CD8-positive, alpha-beta memory T cell (primary cell): Measurements from ENCODE around the gene MAFB. TPM values are rescaled to one million over a fixed set of nuclear protein-coding genes. Genes with fewer than 3 reads are reported as not detected.

Experiments
- CTCF ChIA-PET: fragments of 350-600 bp; sonication (Branson Sonifier 250); formaldehyde crosslinking; loops from one replicate; lab custom pipeline; 2021; ENCODE audit warnings: antibody characterized with exemption; lab: Charles Lee
- POLR2A ChIA-PET: fragments of 350-600 bp; sonication (Branson Sonifier 250); formaldehyde crosslinking; loops from one replicate; lab custom pipeline; 2021; ENCODE audit warnings: antibody characterized with exemption; lab: Charles Lee
- DNase-seq, 5 donors: peaks; one replicate each; pipeline versions ENCODE4 v3.0.0 to v3.0.0-alpha.2; 2020 to 2022; ENCODE audit warnings: mixed read lengths in 1 of 5
- H3K27ac ChIP-seq: one replicate; pipeline ENCODE4 v1.7.0; 2013; ENCODE audit warnings: low read depth, mild to moderate bottlenecking, low read length, moderate library complexity
- H3K27me3 ChIP-seq: 2 replicates; pipeline ENCODE4 v1.7.0; 2013; ENCODE audit warnings: low read length, mild to moderate bottlenecking; ENCODE audit not compliant: insufficient read depth, poor library complexity, severe bottlenecking
- H3K36me3 ChIP-seq: 2 replicates; pipeline ENCODE4 v1.7.0; 2013; ENCODE audit warnings: mild to moderate bottlenecking, low read length, moderate library complexity; ENCODE audit not compliant: insufficient read depth
- H3K4me1 ChIP-seq: 2 replicates; pipeline ENCODE4 v1.7.0; 2013; ENCODE audit warnings: mild to moderate bottlenecking, low read length, moderate library complexity; ENCODE audit not compliant: insufficient read depth
- H3K4me3 ChIP-seq: 2 replicates; pipeline ENCODE4 v1.7.0; 2013; ENCODE audit warnings: mild to moderate bottlenecking, low read length
- H3K9me3 ChIP-seq: 2 replicates; pipeline ENCODE4 v1.7.0; 2013; ENCODE audit warnings: mild to moderate bottlenecking, low read length
- H3K27ac Mint-ChIP-seq, 8 donors: one replicate each; pipeline ENCODE4 v1.8.0; 2020 to 2021; ENCODE audit warnings: mixed read lengths in 8 of 8, mild to moderate bottlenecking in 6 of 8, inconsistent platforms in 3 of 8, moderate library complexity in 3 of 8
- H3K27me3 Mint-ChIP-seq, 2 donors: one replicate each; pipeline ENCODE4 v1.8.0; 2020 to 2021; ENCODE audit warnings: mixed read lengths in 2 of 2, mild to moderate bottlenecking in 1 of 2, moderate library complexity in 1 of 2
- H3K36me3 Mint-ChIP-seq, 3 donors: one replicate each; pipeline ENCODE4 v1.8.0; 2020 to 2021; ENCODE audit warnings: mixed read lengths in 3 of 3, inconsistent platforms in 1 of 3, mild to moderate bottlenecking in 1 of 3
- H3K4me1 Mint-ChIP-seq, 3 donors: one replicate each; pipeline ENCODE4 v1.8.0; 2020 to 2021; ENCODE audit warnings: mixed read lengths in 3 of 3, inconsistent platforms in 1 of 3, mild to moderate bottlenecking in 1 of 3
- H3K4me3 Mint-ChIP-seq, 7 donors: one replicate each; pipeline ENCODE4 v1.8.0; 2020 to 2021; ENCODE audit warnings: mixed read lengths in 7 of 7, mild to moderate bottlenecking in 6 of 7, moderate library complexity in 4 of 7, inconsistent platforms in 2 of 7
- H3K9me3 Mint-ChIP-seq, 5 donors: one replicate each; pipeline ENCODE4 v1.8.0; 2020 to 2022; ENCODE audit warnings: mixed read lengths in 5 of 5, mild to moderate bottlenecking in 3 of 5, moderate library complexity in 2 of 5, inconsistent platforms in 1 of 5
- polyA plus RNA-seq: library from polyadenylated mRNA; unstranded; fragments of 300-500 nt; fragmentation: Illumina TruSeq; gene quantifications from one replicate; pipeline ENCODE4 v1.2.3, GENCODE V29; 2021
- total RNA-seq, 2 experiments: library from RNA; stranded (reverse); gene quantifications; one replicate each; pipeline ENCODE4 v1.2.3, GENCODE V29; 2021

The MAFB gene
- total and polyA plus RNA-seq, 3 experiments from 2014 or later: 1.7 to 2.0 TPM; not detected in 1

- CTCF ChIA-PET: no interaction called here
Observed at GRCh38 chr20:40668449-40669228, 20.4 kb downstream of the MAFB start.

DNA sequence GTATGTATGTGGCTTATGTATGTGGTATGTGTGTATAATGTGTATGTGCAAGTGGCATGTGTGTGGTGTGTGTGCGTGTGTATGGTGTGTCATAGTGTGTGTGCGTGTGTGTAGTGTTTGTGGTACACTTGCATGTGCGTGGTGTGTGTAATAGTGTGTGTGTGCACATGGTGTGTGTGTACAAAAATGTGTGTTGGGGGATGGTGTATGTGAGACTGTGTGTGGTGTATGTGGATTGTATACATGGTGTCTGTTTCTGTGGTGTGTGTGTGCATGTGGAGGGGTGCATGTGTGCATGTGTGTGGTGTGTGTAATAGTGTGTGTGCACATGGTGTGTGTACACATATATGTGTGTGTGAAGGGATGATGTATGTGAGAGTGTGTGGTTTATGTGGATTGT lies 21.5 kb downstream of the MAFB start:
- Mint-ChIP-seq H3K36me3 (peaks cover 0 to 1% (median 0%) of the 10 kb centered on the region in 3 donors), H3K27me3 (peaks cover 0 to 2% of the 10 kb centered on the region in 2 donors), H3K27ac (no peak overlapping the region), H3K4me3 (no peak overlapping the region), H3K4me1 (no peaks in the 10 kb centered on the region), H3K9me3 (no peaks in the 10 kb centered on the region)
- ChIA-PET POLR2A (no interaction called here), CTCF (no interaction called here)
- Histone ChIP-seq H3K36me3 (no peaks in the 10 kb centered on the region), H3K4me3 (no peak overlapping the region), H3K27me3 (no peaks in the 10 kb centered on the region), H3K27ac (no peak overlapping the region), H3K4me1 (no peaks in the 10 kb centered on the region), H3K9me3 (no peaks in the 10 kb centered on the region)
- DNase-seq: no peak

More at GRCh38 chr20:40668449-40669228, 20.4 kb downstream of the MAFB start:
- POLR2A ChIA-PET: no interaction called here
- Mint-ChIP-seq H3K9me3 (no peaks in the 10 kb centered on the region), H3K27me3 (peaks cover 2 to 3% of the 10 kb centered on the region in 2 donors), H3K4me1 (no peaks in the 10 kb centered on the region), H3K4me3 (no peak overlapping the region), H3K27ac (no peak overlapping the region), H3K36me3 (peaks cover 0 to 1% (median 0%) of the 10 kb centered on the region in 3 donors)
- no peak for DNase-seq
- Histone ChIP-seq H3K27me3 (no peaks in the 10 kb centered on the region), H3K27ac (no peak overlapping the region), H3K9me3 (no peaks in the 10 kb centered on the region), H3K36me3 (no peaks in the 10 kb centered on the region), H3K4me3 (no peak overlapping the region), H3K4me1 (no peaks in the 10 kb centered on the region)

DNA sequence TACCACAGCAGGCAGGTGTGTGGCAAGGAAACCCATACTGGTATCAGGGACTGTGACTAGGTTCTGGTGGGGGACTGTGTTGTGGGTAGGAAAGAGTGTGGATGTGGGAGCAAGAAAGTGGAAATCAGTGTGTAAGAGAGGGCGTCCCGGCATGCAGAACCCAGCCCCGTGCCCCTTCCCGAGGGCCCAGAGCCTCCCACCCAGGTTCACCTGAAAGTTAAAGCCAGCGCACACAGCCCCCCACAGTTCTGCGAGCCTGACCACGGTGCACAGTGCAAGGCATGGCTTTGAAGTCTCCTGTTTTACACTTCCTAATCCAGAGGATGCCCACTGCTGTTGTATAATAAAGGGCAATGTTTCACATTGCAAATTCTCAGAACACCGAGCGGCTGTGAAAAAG lies 22.7 kb downstream of the MAFB start:
- ChIA-PET POLR2A (no interaction called here), CTCF (no interaction called here)
- Mint-ChIP-seq H3K36me3 (peaks cover 0 to 1% (median 0%) of the 10 kb centered on the region in 3 donors), H3K27me3 (no peaks in the 10 kb centered on the region), H3K27ac (no peak overlapping the region), H3K4me3 (no peak overlapping the region), H3K9me3 (no peaks in the 10 kb centered on the region), H3K4me1 (no peaks in the 10 kb centered on the region)
- Histone ChIP-seq H3K4me3 (no peak overlapping the region), H3K27ac (no peak overlapping the region), H3K4me1 (no peaks in the 10 kb centered on the region), H3K36me3 (no peaks in the 10 kb centered on the region), H3K27me3 (no peaks in the 10 kb centered on the region), H3K9me3 (no peaks in the 10 kb centered on the region)
- no peak for DNase-seq

DNA sequence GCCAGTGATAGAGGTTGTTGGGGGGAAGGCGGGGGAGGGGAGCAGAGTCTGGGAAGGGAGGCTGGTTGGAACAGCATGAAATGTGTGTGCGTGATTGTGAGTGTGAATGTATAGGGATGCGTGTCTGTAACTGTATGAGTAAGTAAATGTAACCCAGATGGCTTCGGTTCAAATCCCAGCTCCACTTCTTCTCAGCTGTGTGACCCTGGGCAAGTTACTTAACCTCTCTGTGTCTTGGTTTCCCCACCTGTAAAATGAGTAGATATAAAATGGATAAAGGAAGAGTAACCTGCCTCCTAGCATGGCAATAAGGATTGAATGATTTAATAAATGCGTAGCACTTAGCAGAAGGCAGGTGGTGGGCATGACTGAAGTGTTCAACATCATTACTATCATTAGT lies 24.1 kb downstream of the MAFB start:
- no peaks in the 10 kb centered on the region for H3K36me3 Mint-ChIP-seq
- H3K4me3 Mint-ChIP-seq: no peak overlapping the region
- Histone ChIP-seq H3K27ac (no peak overlapping the region), H3K27me3 (no peaks in the 10 kb centered on the region), H3K9me3 (no peaks in the 10 kb centered on the region), H3K4me3 (no peak overlapping the region), H3K36me3 (no peaks in the 10 kb centered on the region), H3K4me1 (no peaks in the 10 kb centered on the region)
- peaks cover 0 to 6% of the 10 kb centered on the region in 2 donors for H3K27me3 Mint-ChIP-seq
- CTCF ChIA-PET: no interaction called here
- no peaks in the 10 kb centered on the region for H3K9me3 Mint-ChIP-seq
- H3K4me1 Mint-ChIP-seq: no peaks in the 10 kb centered on the region
- H3K27ac Mint-ChIP-seq: no peak overlapping the region
- DNase-seq: no peak
- POLR2A ChIA-PET: no interaction called here

DNA sequence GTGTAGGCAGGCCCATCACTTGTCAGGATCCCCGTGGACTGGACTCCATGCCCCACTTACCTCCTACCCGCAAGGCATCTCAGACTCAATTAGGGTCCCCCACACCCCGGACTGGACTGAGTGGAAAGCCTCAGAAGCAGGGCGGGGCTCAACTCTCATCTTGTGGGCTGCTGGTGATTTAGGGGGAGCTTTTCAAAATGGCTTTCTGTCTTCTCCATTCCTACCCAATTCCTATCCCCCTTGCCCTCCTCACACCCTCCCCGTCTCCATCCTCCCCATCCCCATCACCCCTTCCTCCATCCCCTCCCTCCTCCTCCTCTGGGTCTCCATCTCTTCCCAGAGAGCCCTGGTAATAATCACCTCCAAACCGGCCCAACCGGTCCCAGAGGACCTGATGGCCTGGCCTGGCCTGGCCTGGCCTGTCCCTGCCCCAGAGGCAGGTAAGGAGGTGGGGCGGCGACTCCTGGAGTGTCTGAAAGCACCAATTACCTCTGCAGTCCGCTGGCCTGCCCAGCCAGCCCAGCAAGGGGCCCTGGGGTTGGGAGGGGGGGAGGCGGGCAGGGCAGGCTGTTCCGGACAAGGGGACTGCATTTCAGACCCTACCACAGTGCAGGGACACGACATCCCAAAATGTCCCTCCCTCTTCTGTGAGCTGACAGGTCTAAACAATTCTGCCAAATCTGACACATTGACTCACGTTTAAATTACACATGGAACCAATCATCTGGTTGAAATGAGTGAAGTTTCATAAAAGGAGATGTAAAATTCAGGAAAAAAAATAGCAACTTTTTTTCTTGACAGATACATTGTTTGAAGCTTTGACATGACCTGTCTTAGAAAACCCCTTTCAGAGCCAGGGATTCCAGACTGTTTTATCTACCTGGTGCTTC lies 24.8 kb downstream of the MAFB start:
- POLR2A ChIA-PET: no interaction called here

DNA sequence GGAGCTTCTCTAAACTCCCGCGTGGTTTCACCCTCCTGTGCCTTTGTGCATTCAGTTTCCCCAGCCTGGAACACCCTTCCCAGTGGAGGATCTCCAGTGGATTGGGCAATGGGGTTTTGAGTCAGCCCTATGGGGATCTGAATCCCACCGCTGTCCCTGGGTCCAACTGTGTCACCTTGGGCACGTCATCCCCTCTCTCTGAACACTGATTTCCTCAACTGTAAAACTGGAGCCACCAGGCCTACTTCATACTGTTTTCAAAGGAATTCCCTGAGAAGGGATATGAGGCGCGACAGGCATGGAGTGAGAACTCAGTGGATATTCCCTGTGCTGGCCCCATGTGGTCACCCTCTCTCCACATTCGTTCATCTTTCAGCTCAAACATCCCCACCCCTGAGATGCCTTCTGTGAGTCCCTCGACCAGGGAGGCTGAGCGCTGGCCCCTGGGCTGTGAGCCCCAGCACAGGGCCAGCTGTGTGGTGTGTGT lies 25.7 kb downstream of the MAFB start:
- Histone ChIP-seq H3K4me3 (no peak overlapping the region), H3K27me3 (no peaks in the 10 kb centered on the region), H3K27ac (no peak overlapping the region), H3K9me3 (no peaks in the 10 kb centered on the region), H3K36me3 (no peaks in the 10 kb centered on the region), H3K4me1 (no peaks in the 10 kb centered on the region)
- peaks cover 0 to 8% of the 10 kb centered on the region in 2 donors for H3K27me3 Mint-ChIP-seq
- CTCF ChIA-PET: no interaction called here
- H3K4me1 Mint-ChIP-seq: no peaks in the 10 kb centered on the region
- POLR2A ChIA-PET: no interaction called here
- no peak overlapping the region for H3K27ac Mint-ChIP-seq
- H3K4me3 Mint-ChIP-seq: no peak overlapping the region
- no peaks in the 10 kb centered on the region for H3K36me3 Mint-ChIP-seq
- no peak for DNase-seq
- H3K9me3 Mint-ChIP-seq: no peaks in the 10 kb centered on the region

More for the DNA sequence above, 24.8 kb downstream of the MAFB start:
- no peaks in the 10 kb centered on the region for H3K9me3 Mint-ChIP-seq
- Histone ChIP-seq H3K9me3 (no peaks in the 10 kb centered on the region), H3K27me3 (no peaks in the 10 kb centered on the region), H3K4me3 (no peak overlapping the region), H3K36me3 (no peaks in the 10 kb centered on the region), H3K4me1 (no peaks in the 10 kb centered on the region), H3K27ac (no peak overlapping the region)
- CTCF ChIA-PET: no interaction called here
- no peak overlapping the region for H3K4me3 Mint-ChIP-seq
- no peak overlapping the region for H3K27ac Mint-ChIP-seq
- no peaks in the 10 kb centered on the region for H3K36me3 Mint-ChIP-seq
- no peaks in the 10 kb centered on the region for H3K4me1 Mint-ChIP-seq
- peaks cover 0 to 6% of the 10 kb centered on the region in 2 donors for H3K27me3 Mint-ChIP-seq
- no peak for DNase-seq

- H3K27ac ChIP-seq: no peak overlapping the region
- H3K4me3 Mint-ChIP-seq: no peak overlapping the region
Observed at GRCh38 chr20:40659567-40659966, 29.5 kb downstream of the MAFB start.

DNA sequence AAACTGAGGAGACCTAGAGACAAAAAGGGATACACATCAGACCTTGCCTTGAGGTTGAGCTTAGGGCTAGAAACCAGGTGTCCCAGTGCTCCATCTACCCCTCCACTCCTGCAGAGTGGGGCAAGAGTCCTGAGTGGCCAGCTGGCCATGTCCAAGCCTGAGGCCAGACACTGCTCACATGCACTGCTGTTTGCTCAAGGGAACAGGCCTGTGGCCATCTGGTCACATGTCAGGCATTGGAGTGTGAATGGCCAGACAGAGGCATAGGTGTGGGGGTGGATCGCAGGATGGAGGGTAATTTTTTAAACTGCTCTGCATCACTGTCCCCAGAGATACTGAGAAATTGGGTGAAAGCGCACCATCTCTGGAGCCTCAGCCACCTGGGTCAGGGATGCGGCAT lies 30.5 kb downstream of the MAFB start:
- no peak overlapping the region for H3K27ac ChIP-seq
- ChIA-PET POLR2A (no interaction called here), CTCF (no interaction called here)
- no peaks in the 10 kb centered on the region for H3K27me3 ChIP-seq
- H3K4me1 Mint-ChIP-seq: no peaks in the 10 kb centered on the region
- H3K9me3 Mint-ChIP-seq: no peaks in the 10 kb centered on the region
- H3K4me1 ChIP-seq: no peaks in the 10 kb centered on the region
- H3K36me3 Mint-ChIP-seq: no peaks in the 10 kb centered on the region
- H3K4me3 ChIP-seq: no peak overlapping the region
- no peak for DNase-seq
- H3K27ac Mint-ChIP-seq: no peak overlapping the region
- H3K9me3 ChIP-seq: no peaks in the 10 kb centered on the region
- no peak overlapping the region for H3K4me3 Mint-ChIP-seq
- peaks cover 9% of the 10 kb centered on the region in 2 donors for H3K27me3 Mint-ChIP-seq
- H3K36me3 ChIP-seq: no peaks in the 10 kb centered on the region

More at GRCh38 chr20:40659567-40659966, 29.5 kb downstream of the MAFB start:
- DNase-seq: no peak
- H3K4me1 Mint-ChIP-seq: no peaks in the 10 kb centered on the region
- no peaks in the 10 kb centered on the region for H3K9me3 Mint-ChIP-seq
- ChIA-PET CTCF (no interaction called here), POLR2A (no interaction called here)
- peaks cover 6 to 8% of the 10 kb centered on the region in 2 donors for H3K27me3 Mint-ChIP-seq
- no peaks in the 10 kb centered on the region for H3K27me3 ChIP-seq
- no peaks in the 10 kb centered on the region for H3K36me3 ChIP-seq
- H3K4me1 ChIP-seq: no peaks in the 10 kb centered on the region
- H3K4me3 ChIP-seq: no peak overlapping the region
- no peaks in the 10 kb centered on the region for H3K36me3 Mint-ChIP-seq
- no peaks in the 10 kb centered on the region for H3K9me3 ChIP-seq
- H3K27ac Mint-ChIP-seq: no peak overlapping the region
